Fibroblast of lung (primary cell): ENCODE data around the gene QSOX2.

Experiments used
- EZH2 ChIP-seq: IDR thresholded peaks from 2 replicates; pipeline ENCODE4 v1.5.1; 2012; ENCODE audit warnings: low read length, control low read depth, mild to moderate bottlenecking; ENCODE audit errors: missing control alignments
- TF ChIP-seq, protein P1 (sequence below), 2 donors: IDR thresholded peaks in 1 of 2; conservative IDR thresholded peaks in 1 of 2; 1 replicate in 1 of 2; 2 replicates in 1 of 2; pipeline ENCODE4 v1.5.1; 2011 to 2012; ENCODE audit warnings: low read length in 2 of 2, control low read depth in 1 of 2, inconsistent platforms in 1 of 2, low read depth in 1 of 2, mild to moderate bottlenecking in 1 of 2

DNA sequence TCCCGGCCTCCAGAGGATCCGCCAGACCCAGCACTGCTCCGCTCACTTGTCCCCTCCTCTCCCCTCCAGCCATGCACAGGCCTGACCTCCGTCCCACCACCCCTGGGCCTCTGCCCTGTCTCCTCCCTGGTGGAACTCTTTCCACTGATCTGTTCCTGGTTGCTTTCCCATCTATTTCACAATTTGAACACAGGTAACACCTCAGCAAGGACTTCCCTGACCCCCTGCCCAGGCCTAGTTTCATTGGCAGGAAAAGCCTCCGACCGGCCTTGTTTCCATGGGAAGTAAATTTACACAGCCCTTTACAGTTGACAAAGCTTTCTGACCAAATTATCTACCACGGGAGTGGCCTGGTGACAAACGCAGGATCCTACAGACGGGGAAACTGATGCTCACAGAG lies 14.8 kb downstream of the QSOX2 start:
- TF ChIP-seq, protein P1, sequence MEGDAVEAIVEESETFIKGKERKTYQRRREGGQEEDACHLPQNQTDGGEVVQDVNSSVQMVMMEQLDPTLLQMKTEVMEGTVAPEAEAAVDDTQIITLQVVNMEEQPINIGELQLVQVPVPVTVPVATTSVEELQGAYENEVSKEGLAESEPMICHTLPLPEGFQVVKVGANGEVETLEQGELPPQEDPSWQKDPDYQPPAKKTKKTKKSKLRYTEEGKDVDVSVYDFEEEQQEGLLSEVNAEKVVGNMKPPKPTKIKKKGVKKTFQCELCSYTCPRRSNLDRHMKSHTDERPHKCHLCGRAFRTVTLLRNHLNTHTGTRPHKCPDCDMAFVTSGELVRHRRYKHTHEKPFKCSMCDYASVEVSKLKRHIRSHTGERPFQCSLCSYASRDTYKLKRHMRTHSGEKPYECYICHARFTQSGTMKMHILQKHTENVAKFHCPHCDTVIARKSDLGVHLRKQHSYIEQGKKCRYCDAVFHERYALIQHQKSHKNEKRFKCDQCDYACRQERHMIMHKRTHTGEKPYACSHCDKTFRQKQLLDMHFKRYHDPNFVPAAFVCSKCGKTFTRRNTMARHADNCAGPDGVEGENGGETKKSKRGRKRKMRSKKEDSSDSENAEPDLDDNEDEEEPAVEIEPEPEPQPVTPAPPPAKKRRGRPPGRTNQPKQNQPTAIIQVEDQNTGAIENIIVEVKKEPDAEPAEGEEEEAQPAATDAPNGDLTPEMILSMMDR (conservative IDR thresholded peaks at IDR 0.05 in 1 of 2, IDR thresholded peaks at IDR 0.05 in 1 of 2; ENCODE audit: low read depth in 1 of 2, low read length in 2 of 2): no peak
- no peak for TF ChIP-seq EZH2
